HepG2 (cell line): Measurements from ENCODE around the gene IQGAP2. TPM values are rescaled to one million over a fixed set of nuclear protein-coding genes. Genes with fewer than 3 reads are reported as not detected.

ENCODE experiments used
- ATAC-seq: fragments of 200-7000 bp; cut with Tn5 transposase; 3 replicates; pipeline ENCODE4 v1.9.1; 2020; ENCODE audit warnings: mild to moderate bottlenecking, moderate library complexity
- BruUV-seq: library from RNA; stranded (reverse); fragments of 400-500 nt; replicated peaks from 2 replicates; lab custom pipeline; 2021; lab: Mats Ljungman, UMichigan
- CTCF ChIA-PET: fragments of 300-600 bp; formaldehyde crosslinking; extraction: SDS; loops from one replicate; lab custom pipeline; 2021; ENCODE audit warnings: low total read pairs, inconsistent platforms, low intra/inter-chr PET ratio; lab: Yijun Ruan, JAX
- POLR2A ChIA-PET: fragments of 350-600 bp; sonication (Branson Sonifier 250); formaldehyde crosslinking; loops from one replicate; lab custom pipeline; 2020; ENCODE audit warnings: antibody characterized with exemption, inconsistent platforms; lab: Yijun Ruan, JAX
- DNase-seq: peaks from one replicate; pipeline ENCODE4 v3.0.0-alpha.2; 2015; ENCODE audit warnings: low spot score
- FAIRE-seq: peaks from 3 replicates; lab custom pipeline; 2011; peaks lifted over from hg19 to GRCh38; lab: Jason Lieb, UNC
- H2AFZ ChIP-seq: one replicate; pipeline ENCODE4 v1.6.1; 2011; ENCODE audit warnings: low read length, inconsistent platforms
- H3K27ac ChIP-seq: fragments of 300-600 bp; 3 replicates; pipeline ENCODE4 v1.8.0; 2011; ENCODE audit warnings: mixed run types, mild to moderate bottlenecking, mixed read lengths, low read length, inconsistent platforms; ENCODE audit not compliant: insufficient read depth; ENCODE audit errors: extremely low read length
- H3K27me3 ChIP-seq, 2 experiments: fragments of 200-600 bp in 1 of 2; 2 replicates in 1 of 2; 3 replicates in 1 of 2; pipeline versions ENCODE4 v1.6.0 to v1.8.0; 2011; ENCODE audit warnings: low read length in 2 of 2, mild to moderate bottlenecking in 2 of 2, moderate library complexity in 2 of 2, inconsistent platforms in 1 of 2; ENCODE audit not compliant: insufficient read depth in 2 of 2, control insufficient read depth in 1 of 2
- H3K36me3 ChIP-seq, 2 experiments: fragments of 200-600 bp in 1 of 2; replicated peaks in 1 of 2; 2 replicates in 1 of 2; 3 replicates in 1 of 2; pipeline versions ENCODE4 v1.5.1 to v1.8.0; 2011; ENCODE audit warnings: low read length in 2 of 2, inconsistent platforms in 1 of 2; ENCODE audit not compliant: insufficient read depth in 2 of 2, control insufficient read depth in 1 of 2
- H3K4me1 ChIP-seq: 2 replicates; pipeline ENCODE4 v1.5.1; 2012; ENCODE audit warnings: low read length, inconsistent platforms; ENCODE audit not compliant: insufficient read depth
- H3K4me2 ChIP-seq: 2 replicates; pipeline ENCODE4 v1.6.0; 2011; ENCODE audit warnings: low read depth, low read length, inconsistent platforms
- H3K4me3 ChIP-seq, 3 experiments: fragments of 200-600 bp in 1 of 3; sonication (generic), shearing (Covaris generic) in 1 of 3; replicated peaks in 1 of 3; 2 replicates each; pipeline ENCODE4 v1.5.1; 2011 to 2016; ENCODE audit warnings: low read length in 3 of 3, inconsistent platforms in 2 of 3, low read depth in 2 of 3, mild to moderate bottlenecking in 2 of 3, control low read depth in 1 of 3, mixed read lengths in 1 of 3; ENCODE audit not compliant: insufficient read depth in 1 of 3
- H3K79me2 ChIP-seq: one replicate; pipeline ENCODE4 v1.6.1; 2011; ENCODE audit warnings: low read length, inconsistent platforms; ENCODE audit not compliant: insufficient read depth
- H3K9ac ChIP-seq: 2 replicates; pipeline ENCODE4 v1.6.0; 2011; ENCODE audit warnings: mild to moderate bottlenecking, low read depth, low read length, inconsistent platforms; ENCODE audit not compliant: insufficient read depth
- H3K9me3 ChIP-seq: 2 replicates; pipeline ENCODE4 v1.5.1; 2012; ENCODE audit warnings: mild to moderate bottlenecking, low read length
- H4K20me1 ChIP-seq: 2 replicates; pipeline ENCODE4 v1.6.0; 2011; ENCODE audit warnings: inconsistent platforms, mild to moderate bottlenecking, low read length, moderate library complexity; ENCODE audit not compliant: insufficient read depth
- ARNT ChIP-seq: fragments of 450-650 bp; IDR thresholded peaks from 2 replicates; pipeline ENCODE4 v1.6.1; 2017
- GLI4 ChIP-seq: sonication (generic); formaldehyde crosslinking; IDR thresholded peaks from 2 replicates; pipeline ENCODE4 v1.5.1; 2020; ENCODE audit warnings: missing genetic modification reagents, mild to moderate bottlenecking, moderate library complexity, borderline replicate concordance
- NONO ChIP-seq, 2 experiments: fragments of 450-650 bp in 1 of 2; sonication (generic) in 1 of 2; formaldehyde crosslinking in 1 of 2; IDR thresholded peaks in 1 of 2; conservative IDR thresholded peaks in 1 of 2; 2 replicates each; pipeline versions ENCODE4 v1.6.1 to v1.8.0; 2017 to 2022; ENCODE audit warnings: mild to moderate bottlenecking in 1 of 2, missing genetic modification reagents in 1 of 2, moderate library complexity in 1 of 2
- SIX4 ChIP-seq: sonication (generic); formaldehyde crosslinking; IDR thresholded peaks from 2 replicates; pipeline ENCODE4 v1.4.0; 2020; ENCODE audit warnings: missing genetic modification reagents
- ZNF282 ChIP-seq: fragments of 450-650 bp; IDR thresholded peaks from 2 replicates; pipeline ENCODE4 v1.6.1; 2018; ENCODE audit not compliant: partially characterized antibody
- ZNF747 ChIP-seq: sonication (generic); formaldehyde crosslinking; IDR thresholded peaks from 2 replicates; pipeline ENCODE4 v1.8.1; 2023; ENCODE audit warnings: missing genetic modification reagents, mild to moderate bottlenecking, borderline replicate concordance
- WGBS: methylation state at CpG from one replicate; pipeline ENCODE4 v1.1.6; 2017; ENCODE audit warnings: low lambda C conversion rate; 5-methylcytosine and 5-hydroxymethylcytosine counted together
- in situ Hi-C: cut with HindIII; loops from 2 replicates; pipeline ENCODE4 v1.10.0; 2017; ENCODE audit warnings: low pct_unique_long_range_greater_than_20kb; ENCODE audit not compliant: extremely low pct_ligation_motif_present
- intact Hi-C: fragments of 100-400 bp; cut with micrococcal nuclease; formaldehyde crosslinking; loops from one replicate; pipeline ENCODE4 v1.10.0; 2022; ENCODE audit not compliant: unreplicated experiment
- polyA plus RNA-seq, 8 experiments: library from polyadenylated mRNA; depleted of rRNA in 3 of 8; stranded (reverse) in 7 of 8; unstranded in 1 of 8; fragments of >200 nt; fragmentation: Illumina TruSeq in 4 of 8; extraction: Trizol in 4 of 8; gene quantifications; 2 replicates each; pipeline versions ENCODE4 v1.2.1 to v1.2.3, GENCODE V29; 2011 to 2016; ENCODE audit warnings: low read depth in 4 of 8, missing spikeins in 1 of 8, mixed read lengths in 1 of 8; ENCODE audit not compliant: insufficient read depth in 1 of 8
- total RNA-seq, 5 experiments: library from RNA; depleted of rRNA; stranded (reverse); fragments of >200 nt; fragmentation: Illumina TruSeq; extraction: Trizol; gene quantifications; 2 replicates each; pipeline ENCODE4 v1.2.3, GENCODE V29; 2016; ENCODE audit warnings: low read depth in 1 of 5
- TF ChIP-seq, protein P1 (sequence below): sonication (generic); formaldehyde crosslinking; IDR thresholded peaks from 2 replicates; pipeline ENCODE4 v1.5.0; 2020; ENCODE audit warnings: mild to moderate bottlenecking, missing genetic modification reagents
- TF ChIP-seq, protein P2 (sequence below): sonication (generic); formaldehyde crosslinking; conservative IDR thresholded peaks from 2 replicates; pipeline ENCODE4 v1.4.0; 2020; ENCODE audit warnings: missing genetic modification reagents
- TF ChIP-seq, protein P3 (sequence below): sonication (generic); formaldehyde crosslinking; IDR thresholded peaks from 2 replicates; pipeline ENCODE4 v1.5.1; 2020; ENCODE audit warnings: mild to moderate bottlenecking, moderate library complexity, missing genetic modification reagents
- TF ChIP-seq, protein P4 (sequence below): sonication (generic); formaldehyde crosslinking; IDR thresholded peaks from 2 replicates; pipeline ENCODE4 v1.8.0; 2022; ENCODE audit warnings: missing genetic modification reagents, mild to moderate bottlenecking, borderline replicate concordance
- TF ChIP-seq, protein P5 (sequence below): IDR thresholded peaks from 2 replicates; pipeline ENCODE4 v1.6.1; 2016

IQGAP2 gene
- total and polyA plus RNA-seq, 2 of the 13 experiments (the other 11 are each of a cell fraction or from before 2014, with no cell fraction given), result 35.2 to 83.3 TPM

DNA sequence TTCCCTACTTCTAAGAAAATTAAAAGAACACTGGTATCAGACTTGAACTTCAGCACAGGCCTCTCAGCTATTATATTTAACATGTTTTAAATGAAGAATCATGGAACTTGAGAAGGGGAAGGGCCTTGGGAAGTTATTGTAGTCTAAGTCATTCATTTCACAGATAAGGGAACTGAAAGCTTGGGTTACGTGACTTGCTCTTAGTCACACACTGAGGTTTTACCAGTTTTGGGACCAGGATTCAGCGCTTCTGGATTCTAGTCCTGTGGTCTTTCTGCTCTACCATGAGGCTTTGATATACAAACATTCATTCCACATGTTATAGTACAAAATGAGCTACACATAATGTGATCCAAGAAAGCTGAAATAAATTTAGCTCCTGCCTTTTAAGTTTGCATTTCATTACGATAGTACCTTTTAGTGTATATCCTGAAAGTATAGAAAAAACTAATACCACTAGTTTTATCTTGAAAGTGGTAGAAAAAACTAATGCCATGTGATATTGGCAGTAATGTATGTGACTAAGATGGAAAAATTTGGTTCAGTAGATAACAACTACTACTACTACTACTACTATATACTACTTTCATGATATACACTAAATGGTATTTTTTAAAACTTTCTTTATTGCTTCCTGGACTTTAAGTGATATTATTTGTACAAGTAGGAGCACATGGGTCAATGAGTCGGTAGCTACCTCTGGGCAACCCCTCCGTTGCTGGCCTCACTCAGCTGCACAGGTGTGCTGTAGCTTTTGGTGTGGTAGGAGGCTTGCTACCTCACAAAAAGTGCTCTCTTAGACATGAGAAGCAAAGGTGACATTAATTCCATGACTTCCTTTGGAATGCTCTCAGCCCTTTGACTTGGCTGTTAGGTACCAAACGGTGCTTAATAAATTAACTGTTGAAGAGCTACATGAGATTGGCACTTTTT lies 179.4 kb downstream of the IQGAP2 start:
- ATAC-seq (no peak), FAIRE-seq (no peak), DNase-seq (no peak)
- intact Hi-C loops, result loop anchor here (5.0 kb wide), 1 partner anchor 180 kb away; the partner anchor contains the start of gene IQGAP2
- no peaks in the 10 kb centered on the region for H3K79me2 ChIP-seq
- no peak overlapping the region for H2AFZ ChIP-seq
- no peaks in the 10 kb centered on the region for H3K9me3 ChIP-seq
- H4K20me1 ChIP-seq, result no peaks in the 10 kb centered on the region; the same call in 1 of the 2 replicates
- no peak overlapping the region for H3K27ac ChIP-seq
- H3K36me3 ChIP-seq, result peaks cover 2 to 13% of the 10 kb centered on the region in 2 experiments; a peak in 3 of 5 replicates
- no peak overlapping the region for H3K9ac ChIP-seq
- in situ Hi-C loops, result no loop called here
- H3K4me2 ChIP-seq, result no peak overlapping the region
- H3K4me3 ChIP-seq, result no peak overlapping the region
- no peaks in the 10 kb centered on the region; a peak in 1 of 5 replicates for H3K27me3 ChIP-seq
- ChIA-PET POLR2A (no interaction called here), CTCF (interaction anchor here (1.2 kb wide), 1 partner anchor 244 kb away, joined by 3 read pairs; no protein-coding TSS in a partner anchor)
- WGBS, result 98% methylated on average over 6 of the region's 6 CpGs
- BruUV-seq, result no TSS peak
- peaks cover 5% of the 10 kb centered on the region for H3K4me1 ChIP-seq
- no peak for TF ChIP-seq ZNF282
- TF ChIP-seq, protein P1, sequence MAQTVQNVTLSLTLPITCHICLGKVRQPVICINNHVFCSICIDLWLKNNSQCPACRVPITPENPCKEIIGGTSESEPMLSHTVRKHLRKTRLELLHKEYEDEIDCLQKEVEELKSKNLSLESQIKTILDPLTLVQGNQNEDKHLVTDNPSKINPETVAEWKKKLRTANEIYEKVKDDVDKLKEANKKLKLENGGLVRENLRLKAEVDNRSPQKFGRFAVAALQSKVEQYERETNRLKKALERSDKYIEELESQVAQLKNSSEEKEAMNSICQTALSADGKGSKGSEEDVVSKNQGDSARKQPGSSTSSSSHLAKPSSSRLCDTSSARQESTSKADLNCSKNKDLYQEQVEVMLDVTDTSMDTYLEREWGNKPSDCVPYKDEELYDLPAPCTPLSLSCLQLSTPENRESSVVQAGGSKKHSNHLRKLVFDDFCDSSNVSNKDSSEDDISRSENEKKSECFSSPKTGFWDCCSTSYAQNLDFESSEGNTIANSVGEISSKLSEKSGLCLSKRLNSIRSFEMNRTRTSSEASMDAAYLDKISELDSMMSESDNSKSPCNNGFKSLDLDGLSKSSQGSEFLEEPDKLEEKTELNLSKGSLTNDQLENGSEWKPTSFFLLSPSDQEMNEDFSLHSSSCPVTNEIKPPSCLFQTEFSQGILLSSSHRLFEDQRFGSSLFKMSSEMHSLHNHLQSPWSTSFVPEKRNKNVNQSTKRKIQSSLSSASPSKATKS (CRISPR knock-in tag), result no peak
- TF ChIP-seq, protein P2, sequence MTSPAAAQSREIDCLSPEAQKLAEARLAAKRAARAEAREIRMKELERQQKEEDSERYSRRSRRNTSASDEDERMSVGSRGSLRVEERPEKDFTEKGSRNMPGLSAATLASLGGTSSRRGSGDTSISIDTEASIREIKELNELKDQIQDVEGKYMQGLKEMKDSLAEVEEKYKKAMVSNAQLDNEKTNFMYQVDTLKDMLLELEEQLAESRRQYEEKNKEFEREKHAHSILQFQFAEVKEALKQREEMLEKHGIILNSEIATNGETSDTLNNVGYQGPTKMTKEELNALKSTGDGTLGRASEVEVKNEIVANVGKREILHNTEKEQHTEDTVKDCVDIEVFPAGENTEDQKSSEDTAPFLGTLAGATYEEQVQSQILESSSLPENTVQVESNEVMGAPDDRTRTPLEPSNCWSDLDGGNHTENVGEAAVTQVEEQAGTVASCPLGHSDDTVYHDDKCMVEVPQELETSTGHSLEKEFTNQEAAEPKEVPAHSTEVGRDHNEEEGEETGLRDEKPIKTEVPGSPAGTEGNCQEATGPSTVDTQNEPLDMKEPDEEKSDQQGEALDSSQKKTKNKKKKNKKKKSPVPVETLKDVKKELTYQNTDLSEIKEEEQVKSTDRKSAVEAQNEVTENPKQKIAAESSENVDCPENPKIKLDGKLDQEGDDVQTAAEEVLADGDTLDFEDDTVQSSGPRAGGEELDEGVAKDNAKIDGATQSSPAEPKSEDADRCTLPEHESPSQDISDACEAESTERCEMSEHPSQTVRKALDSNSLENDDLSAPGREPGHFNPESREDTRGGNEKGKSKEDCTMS (CRISPR knock-in tag), result no peak
- TF ChIP-seq GLI4, result no peak
- no peak for TF ChIP-seq ZNF747 (CRISPR knock-in tag)
- TF ChIP-seq, protein P3, sequence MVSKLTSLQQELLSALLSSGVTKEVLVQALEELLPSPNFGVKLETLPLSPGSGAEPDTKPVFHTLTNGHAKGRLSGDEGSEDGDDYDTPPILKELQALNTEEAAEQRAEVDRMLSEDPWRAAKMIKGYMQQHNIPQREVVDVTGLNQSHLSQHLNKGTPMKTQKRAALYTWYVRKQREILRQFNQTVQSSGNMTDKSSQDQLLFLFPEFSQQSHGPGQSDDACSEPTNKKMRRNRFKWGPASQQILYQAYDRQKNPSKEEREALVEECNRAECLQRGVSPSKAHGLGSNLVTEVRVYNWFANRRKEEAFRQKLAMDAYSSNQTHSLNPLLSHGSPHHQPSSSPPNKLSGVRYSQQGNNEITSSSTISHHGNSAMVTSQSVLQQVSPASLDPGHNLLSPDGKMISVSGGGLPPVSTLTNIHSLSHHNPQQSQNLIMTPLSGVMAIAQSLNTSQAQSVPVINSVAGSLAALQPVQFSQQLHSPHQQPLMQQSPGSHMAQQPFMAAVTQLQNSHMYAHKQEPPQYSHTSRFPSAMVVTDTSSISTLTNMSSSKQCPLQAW, result no peak
- no peak for TF ChIP-seq SIX4
- TF ChIP-seq, protein P4, sequence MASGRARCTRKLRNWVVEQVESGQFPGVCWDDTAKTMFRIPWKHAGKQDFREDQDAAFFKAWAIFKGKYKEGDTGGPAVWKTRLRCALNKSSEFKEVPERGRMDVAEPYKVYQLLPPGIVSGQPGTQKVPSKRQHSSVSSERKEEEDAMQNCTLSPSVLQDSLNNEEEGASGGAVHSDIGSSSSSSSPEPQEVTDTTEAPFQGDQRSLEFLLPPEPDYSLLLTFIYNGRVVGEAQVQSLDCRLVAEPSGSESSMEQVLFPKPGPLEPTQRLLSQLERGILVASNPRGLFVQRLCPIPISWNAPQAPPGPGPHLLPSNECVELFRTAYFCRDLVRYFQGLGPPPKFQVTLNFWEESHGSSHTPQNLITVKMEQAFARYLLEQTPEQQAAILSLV (CRISPR knock-in tag), result no peak
- no peak for TF ChIP-seq ARNT
- TF ChIP-seq, protein P5, sequence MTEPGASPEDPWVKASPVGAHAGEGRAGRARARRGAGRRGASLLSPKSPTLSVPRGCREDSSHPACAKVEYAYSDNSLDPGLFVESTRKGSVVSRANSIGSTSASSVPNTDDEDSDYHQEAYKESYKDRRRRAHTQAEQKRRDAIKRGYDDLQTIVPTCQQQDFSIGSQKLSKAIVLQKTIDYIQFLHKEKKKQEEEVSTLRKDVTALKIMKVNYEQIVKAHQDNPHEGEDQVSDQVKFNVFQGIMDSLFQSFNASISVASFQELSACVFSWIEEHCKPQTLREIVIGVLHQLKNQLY (CRISPR knock-in tag), result no peak
- no peak for TF ChIP-seq NONO (IDR thresholded peaks at IDR 0.05)
- TF ChIP-seq NONO (CRISPR knock-in tag; conservative IDR thresholded peaks at IDR 0.05), result no peak
